Type B pancreatic cell (in vitro differentiated cells): ENCODE results near the gene LRRC73. TPM values are rescaled to one million over a fixed set of nuclear protein-coding genes. Genes with fewer than 3 reads are reported as not detected.

Experiments used
- DNase-seq: peaks from one replicate; pipeline ENCODE4 v3.0.0; 2021; ENCODE audit warnings: mixed read lengths; ENCODE audit not compliant: unreplicated experiment; ENCODE audit errors: extremely low spot score
- H3K27ac Mint-ChIP-seq: 2 replicates; pipeline ENCODE4 v1.8.0; 2021; ENCODE audit warnings: mild to moderate bottlenecking, mixed read lengths
- H3K27me3 Mint-ChIP-seq: 2 replicates; pipeline ENCODE4 v1.8.0; 2021; ENCODE audit warnings: mixed read lengths
- H3K36me3 Mint-ChIP-seq: 2 replicates; pipeline ENCODE4 v1.8.0; 2021; ENCODE audit warnings: mixed read lengths
- H3K4me1 Mint-ChIP-seq: one replicate; pipeline ENCODE4 v1.8.0; 2021; ENCODE audit warnings: mixed read lengths; ENCODE audit not compliant: unreplicated experiment
- H3K4me3 Mint-ChIP-seq: 2 replicates; pipeline ENCODE4 v1.8.0; 2021; ENCODE audit warnings: mild to moderate bottlenecking, mixed read lengths
- H3K9me3 Mint-ChIP-seq: 2 replicates; pipeline ENCODE4 v1.8.0; 2021; ENCODE audit warnings: mixed read lengths
- CTCF ChIP-seq: fragments of 200-600 bp; sonication (generic); conservative IDR thresholded peaks from 2 replicates; pipeline ENCODE4 v1.5.0; 2021; ENCODE audit warnings: antibody characterized with exemption, mild to moderate bottlenecking
- total RNA-seq: library from RNA; stranded (reverse); gene quantifications from 2 replicates; pipeline ENCODE4 v1.2.1, GENCODE V29; 2021; ENCODE audit warnings: low replicate concordance

LRRC73 gene
- total RNA-seq, 1 donor from 2014 or later = 2.9 TPM

- no peaks in the 10 kb centered on the region for H3K9me3 Mint-ChIP-seq
- H3K36me3 Mint-ChIP-seq = peaks cover under 1% of the 10 kb centered on the region
- peak overlapping the region; percentile 96 for H3K4me3 Mint-ChIP-seq
- peaks cover 46% of the 10 kb centered on the region for H3K4me1 Mint-ChIP-seq
- no peak for TF ChIP-seq CTCF
- peak overlapping the region; percentile 89 for H3K27ac Mint-ChIP-seq
- no peaks in the 10 kb centered on the region for H3K27me3 Mint-ChIP-seq
- DNase-seq = no peak
These were observed 32.2 kb downstream of the LRRC73 start for GRCh38 chr6:43478008-43478372.

DNA sequence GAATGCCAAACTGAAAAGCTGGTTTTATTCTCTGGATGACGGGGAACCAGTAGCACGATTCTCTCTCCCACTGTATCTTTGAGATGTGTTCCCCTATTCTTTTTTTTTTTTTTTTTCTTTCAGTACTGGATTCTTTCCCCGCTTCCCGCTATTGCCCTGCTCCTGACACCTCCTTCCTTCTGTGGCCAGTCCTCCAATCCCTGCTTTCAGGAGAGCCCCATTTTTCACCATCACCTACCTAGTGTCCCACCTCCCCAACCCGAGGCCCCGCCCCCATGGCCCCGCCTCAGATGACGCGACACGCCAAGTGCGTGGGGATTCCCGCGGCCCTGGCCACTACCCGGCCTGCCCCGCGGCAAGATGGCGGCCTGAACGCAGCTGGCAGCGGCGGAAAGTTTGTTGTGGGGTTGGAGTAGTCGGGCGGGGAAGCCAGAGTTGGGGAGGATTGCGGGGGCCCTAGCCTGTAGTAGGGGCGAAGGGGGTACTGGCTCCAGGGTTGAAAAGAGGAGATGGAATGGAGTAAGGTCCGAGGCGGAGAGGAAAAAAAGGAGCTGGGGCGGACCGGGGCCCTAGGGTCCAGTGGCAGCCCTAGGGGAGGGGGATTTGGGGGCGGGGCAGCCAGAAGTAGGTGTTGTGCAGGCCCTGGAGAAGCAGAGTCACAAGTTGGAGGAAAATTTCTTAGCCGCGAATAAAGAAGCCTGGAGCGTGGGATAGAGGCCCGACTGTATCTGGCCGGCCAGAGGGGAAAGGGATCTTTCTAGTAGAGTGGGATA lies 32.7 kb downstream of the LRRC73 start, which contains the start of gene TJAP1:
Gene TJAP1, plus strand, starts transcription at position 336 of the 773 bp plus-strand sequence. CDS start 21,432 bp downstream, outside the sequence.
- Mint-ChIP-seq H3K36me3 (no peaks in the 10 kb centered on the region), H3K27me3 (no peaks in the 10 kb centered on the region), H3K4me3 (peak within 1 kb of the TSS; percentile 96), H3K27ac (peak within 1 kb of the TSS; percentile 89), H3K9me3 (no peaks in the 10 kb centered on the region), H3K4me1 (peaks cover 44% of the 10 kb centered on the region)
- TF ChIP-seq CTCF = no peak
- peak; percentile 98 for DNase-seq

DNA sequence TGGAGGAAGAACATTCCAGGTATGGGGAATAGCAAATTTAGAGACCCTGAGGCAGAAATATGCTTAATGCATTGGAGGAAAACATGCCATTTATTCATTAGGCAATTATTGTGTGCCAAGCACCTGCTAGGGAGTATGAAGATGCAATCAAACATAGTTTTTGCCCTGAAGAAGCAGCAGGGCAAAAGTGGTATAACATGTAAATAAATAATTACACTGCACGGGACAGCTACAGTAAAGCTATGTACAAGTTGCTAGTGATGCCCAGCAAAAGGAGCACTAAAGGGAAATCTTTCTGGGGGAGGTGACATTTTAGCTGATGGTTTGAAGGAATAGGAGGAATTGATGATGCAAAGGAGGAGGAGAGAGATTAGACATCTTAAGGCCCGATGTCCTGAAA lies 33.4 kb downstream of the LRRC73 start:
- peak overlapping the region; percentile 96 for H3K4me3 Mint-ChIP-seq
- DNase-seq = no peak
- peaks cover 37% of the 10 kb centered on the region for H3K4me1 Mint-ChIP-seq
- H3K27ac Mint-ChIP-seq = peak overlapping the region; percentile 89
- no peaks in the 10 kb centered on the region for H3K9me3 Mint-ChIP-seq
- H3K27me3 Mint-ChIP-seq = no peaks in the 10 kb centered on the region
- no peaks in the 10 kb centered on the region for H3K36me3 Mint-ChIP-seq
- no peak for TF ChIP-seq CTCF

DNA sequence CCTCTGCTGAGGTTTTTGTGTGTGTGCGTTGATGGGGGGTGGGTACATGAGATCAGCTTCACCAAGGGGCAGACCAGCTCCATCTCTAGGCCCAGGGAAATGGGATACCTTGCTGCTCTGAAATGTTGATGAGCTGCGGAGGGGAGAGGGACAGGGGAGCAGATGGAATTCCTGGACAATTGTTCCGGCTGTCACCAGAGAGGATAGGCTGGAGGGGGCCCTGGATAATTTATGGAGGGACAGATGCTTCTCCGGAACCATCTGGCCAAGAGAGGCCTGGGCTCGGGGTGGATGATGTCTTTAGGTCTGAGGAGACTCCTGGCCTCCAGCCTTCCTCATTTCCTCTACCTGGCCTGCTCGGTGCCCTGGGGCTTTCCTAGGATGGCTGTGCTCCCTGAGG lies 34.6 kb downstream of the LRRC73 start:
- Mint-ChIP-seq H3K36me3 (no peaks in the 10 kb centered on the region), H3K9me3 (no peaks in the 10 kb centered on the region), H3K4me3 (no peak overlapping the region), H3K4me1 (peaks cover 29% of the 10 kb centered on the region), H3K27ac (no peak overlapping the region), H3K27me3 (no peaks in the 10 kb centered on the region)
- TF ChIP-seq CTCF = no peak
- no peak for DNase-seq

- Mint-ChIP-seq H3K4me3 (no peak overlapping the region), H3K27ac (no peak overlapping the region), H3K9me3 (no peaks in the 10 kb centered on the region), H3K36me3 (no peaks in the 10 kb centered on the region), H3K4me1 (peaks cover 5% of the 10 kb centered on the region), H3K27me3 (peaks cover 4% of the 10 kb centered on the region)
- no peak for DNase-seq
- no peak for TF ChIP-seq CTCF
These were observed 37.6 kb downstream of the LRRC73 start for GRCh38 chr6:43472515-43472914.
